HuH-7 (cell line): ENCODE results near the gene RMND1.
"Not testable (repeated sequence)": the region's sequence is repeated elsewhere in the genome, so short reads cannot be mapped to it uniquely, and the experiment has no call there.

Experiments used
- DNase-seq: peaks from one replicate; pipeline ENCODE4 v3.0.0; 2011; ENCODE audit warnings: low spot score

Gene RMND1

GRCh38 chr6:151452750-151453427, 963 bp upstream of the RMND1 start:
- no peak for DNase-seq

- no peak for DNase-seq
Measured at GRCh38 chr6:151451417-151451949, 443 bp downstream of the RMND1 start.

- not testable (repeated sequence) for DNase-seq
Measured at GRCh38 chr6:151450928-151451327, 998 bp downstream of the RMND1 start.

- no peak for DNase-seq
Measured at GRCh38 chr6:151448623-151449022, 3.3 kb downstream of the RMND1 start.

- DNase-seq, result no peak
Measured at GRCh38 chr6:151447237-151447636, 4.7 kb downstream of the RMND1 start.

- DNase-seq, result no peak
Measured at GRCh38 chr6:151445482-151445881, 6.4 kb downstream of the RMND1 start.

GRCh38 chr6:151443911-151444621, 7.9 kb downstream of the RMND1 start:
- DNase-seq, result no peak

- no peak for DNase-seq
Measured at GRCh38 chr6:151443454-151443853, 8.5 kb downstream of the RMND1 start.

GRCh38 chr6:151442371-151442770, 9.6 kb downstream of the RMND1 start:
- no peak for DNase-seq

GRCh38 chr6:151441390-151442166, 10.3 kb downstream of the RMND1 start:
- DNase-seq, result peak; percentile 52

GRCh38 chr6:151440930-151441329, 11.0 kb downstream of the RMND1 start:
- DNase-seq, result no peak

GRCh38 chr6:151440498-151440897, 11.4 kb downstream of the RMND1 start:
- no peak for DNase-seq

GRCh38 chr6:151437401-151437800, 14.5 kb downstream of the RMND1 start:
- DNase-seq, result no peak

GRCh38 chr6:151436802-151437201, 15.1 kb downstream of the RMND1 start:
- no peak for DNase-seq

GRCh38 chr6:151436300-151436699, 15.6 kb downstream of the RMND1 start:
- DNase-seq, result no peak

- no peak for DNase-seq
Measured at GRCh38 chr6:151434369-151434768, 17.6 kb downstream of the RMND1 start.

- DNase-seq, result no peak
Measured at GRCh38 chr6:151432651-151433050, 19.3 kb downstream of the RMND1 start.

- no peak for DNase-seq
Measured at GRCh38 chr6:151431337-151431736, 20.6 kb downstream of the RMND1 start.

- DNase-seq, result no peak
Measured at GRCh38 chr6:151430886-151431285, 21.0 kb downstream of the RMND1 start.

- no peak for DNase-seq
Measured at GRCh38 chr6:151428093-151428735, 23.7 kb downstream of the RMND1 start.

GRCh38 chr6:151425561-151425960, 26.4 kb downstream of the RMND1 start:
- DNase-seq, result no peak

GRCh38 chr6:151422981-151423380, 28.9 kb downstream of the RMND1 start:
- DNase-seq, result no peak
